Dendritic cell treated with granulocyte-macrophage colony-stimulating factor and Interleukin-4, amounts not matched to agents 40 ng/mL and 50 ng/mL, for 4 days (primary cell): ENCODE results near the gene TRIM16.
"Not testable (repeated sequence)": the region's sequence is repeated elsewhere in the genome, so short reads cannot be mapped to it uniquely, and the experiment has no call there.

Experiments used
- H3K27ac Mint-ChIP-seq: one replicate; pipeline ENCODE4 v1.8.0; 2022; ENCODE audit warnings: mild to moderate bottlenecking, mixed read lengths
- H3K27me3 Mint-ChIP-seq: one replicate; pipeline ENCODE4 v1.8.0; 2022; ENCODE audit warnings: mild to moderate bottlenecking, mixed read lengths
- H3K36me3 Mint-ChIP-seq: one replicate; pipeline ENCODE4 v1.8.0; 2022; ENCODE audit warnings: low read depth, mixed read lengths
- H3K4me1 Mint-ChIP-seq: one replicate; pipeline ENCODE4 v1.8.0; 2022; ENCODE audit warnings: low read depth, mixed read lengths
- H3K4me3 Mint-ChIP-seq: one replicate; pipeline ENCODE4 v1.8.0; 2022; ENCODE audit warnings: mild to moderate bottlenecking, moderate library complexity, mixed read lengths
- H3K9me3 Mint-ChIP-seq: one replicate; pipeline ENCODE4 v1.8.0; 2022; ENCODE audit warnings: mixed read lengths
- intact Hi-C: fragments of 100-400 bp; cut with micrococcal nuclease; formaldehyde crosslinking; loops from one replicate; pipeline ENCODE4 v1.15.0; 2022

The TRIM16 gene

GRCh38 chr17:15616828-15617227 is 67.3 kb downstream of the TRIM16 start:
- H3K9me3 Mint-ChIP-seq, H3K4me3 Mint-ChIP-seq, H3K27me3 Mint-ChIP-seq, H3K27ac Mint-ChIP-seq, H3K4me1 Mint-ChIP-seq, H3K36me3 Mint-ChIP-seq, intact Hi-C loops: not testable (repeated sequence)

DNA sequence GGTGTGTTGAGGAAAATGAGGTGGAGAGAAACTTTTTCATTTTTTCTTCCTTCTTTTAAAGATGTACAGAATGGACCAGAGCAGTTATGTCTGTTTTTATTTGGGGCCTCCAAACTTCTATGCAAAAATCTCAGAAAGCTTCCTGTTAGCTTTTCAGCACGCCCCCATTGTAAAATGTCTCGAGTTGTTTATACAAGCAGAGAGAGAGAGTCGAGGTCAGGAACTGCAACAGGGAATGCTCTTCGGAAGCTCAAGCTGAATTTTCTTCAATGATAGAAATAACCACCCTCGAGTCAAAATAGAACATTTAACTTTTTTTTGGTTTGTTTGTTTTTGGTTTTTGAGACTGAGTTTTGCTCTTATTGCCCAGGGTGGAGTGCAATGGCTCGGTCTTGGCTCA is 68.3 kb downstream of the TRIM16 start:
- H3K4me1 Mint-ChIP-seq, H3K9me3 Mint-ChIP-seq, intact Hi-C loops, H3K27me3 Mint-ChIP-seq, H3K27ac Mint-ChIP-seq, H3K4me3 Mint-ChIP-seq, H3K36me3 Mint-ChIP-seq: not testable (repeated sequence)

DNA sequence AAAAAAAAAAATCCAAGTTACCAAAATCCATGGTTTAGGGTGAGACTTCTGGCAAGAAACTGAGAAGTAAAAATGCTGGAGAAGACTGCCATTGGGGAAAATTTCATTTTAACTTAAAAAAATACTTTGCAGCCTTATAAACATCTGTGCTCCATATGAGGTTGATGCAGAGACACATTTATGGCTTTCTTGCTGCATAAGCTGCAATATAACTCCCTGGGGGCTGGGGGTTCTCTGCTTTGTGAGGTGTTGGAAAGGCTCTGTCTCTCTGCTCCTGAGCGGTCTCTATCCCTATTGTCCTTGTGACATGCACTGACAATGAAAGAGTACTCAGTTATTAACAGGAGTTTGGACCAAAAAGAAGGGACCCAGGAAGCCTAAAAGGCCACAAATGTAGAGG is 71.0 kb downstream of the TRIM16 start:
- H3K4me3 Mint-ChIP-seq, H3K27me3 Mint-ChIP-seq, H3K4me1 Mint-ChIP-seq, intact Hi-C loops, H3K9me3 Mint-ChIP-seq, H3K36me3 Mint-ChIP-seq, H3K27ac Mint-ChIP-seq: not testable (repeated sequence)

DNA sequence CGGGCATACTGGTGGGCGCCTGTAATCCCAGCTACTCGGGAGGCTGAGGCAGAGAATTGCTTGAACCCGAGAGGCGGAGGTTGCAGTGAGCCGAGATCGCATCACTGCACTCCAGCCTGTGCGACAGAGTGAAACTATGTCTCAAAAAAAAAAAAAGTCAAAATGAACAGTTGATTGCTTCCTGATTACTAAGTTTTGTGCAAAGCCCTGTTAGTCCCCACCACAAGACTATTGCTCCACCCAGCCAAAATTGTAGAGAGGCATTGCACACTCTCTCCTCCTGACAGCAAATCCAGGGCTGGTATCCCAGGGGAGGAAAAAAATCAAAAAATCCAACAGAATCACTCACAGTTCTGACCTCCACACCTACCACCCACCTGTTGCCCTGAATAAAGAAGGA is 91.2 kb downstream of the TRIM16 start:
- not testable (repeated sequence) for H3K36me3 Mint-ChIP-seq
- H3K27me3 Mint-ChIP-seq, result peaks cover 29% of the 10 kb centered on the region

DNA sequence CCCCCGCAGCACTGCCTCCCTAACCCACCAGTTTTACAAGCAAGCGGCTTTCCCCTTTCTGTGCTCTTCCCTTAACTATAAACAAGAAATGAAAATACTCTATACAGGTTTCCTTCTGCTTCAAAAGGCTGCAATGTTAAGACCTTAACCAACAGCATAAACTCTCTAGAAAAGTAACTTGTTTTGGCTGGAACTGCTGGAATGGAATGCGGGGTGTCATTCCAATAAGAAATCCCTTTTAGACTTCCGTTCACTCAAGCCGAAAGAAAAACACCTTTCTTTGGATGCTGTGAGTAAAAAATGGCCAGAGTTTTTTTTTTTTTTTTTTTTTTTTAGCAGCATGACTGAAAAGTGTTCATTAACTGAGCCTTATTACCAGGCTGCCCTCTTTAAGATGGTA is 92.1 kb downstream of the TRIM16 start:
- H3K27ac Mint-ChIP-seq, H3K36me3 Mint-ChIP-seq, intact Hi-C loops, H3K4me3 Mint-ChIP-seq, H3K9me3 Mint-ChIP-seq: not testable (repeated sequence)
- H3K27me3 Mint-ChIP-seq, result peaks cover 32% of the 10 kb centered on the region
- H3K4me1 Mint-ChIP-seq, result peaks cover 11% of the 10 kb centered on the region

More for the DNA sequence above, 91.2 kb downstream of the TRIM16 start:
- H3K4me3 Mint-ChIP-seq, H3K27ac Mint-ChIP-seq, H3K9me3 Mint-ChIP-seq, intact Hi-C loops: not testable (repeated sequence)
- peaks cover 11% of the 10 kb centered on the region for H3K4me1 Mint-ChIP-seq

GRCh38 chr17:15590844-15591243 is 93.3 kb downstream of the TRIM16 start:
- H3K9me3 Mint-ChIP-seq, H3K36me3 Mint-ChIP-seq, intact Hi-C loops, H3K4me3 Mint-ChIP-seq, H3K27ac Mint-ChIP-seq: not testable (repeated sequence)
- H3K4me1 Mint-ChIP-seq, result peaks cover 11% of the 10 kb centered on the region
- peaks cover 39% of the 10 kb centered on the region for H3K27me3 Mint-ChIP-seq

DNA sequence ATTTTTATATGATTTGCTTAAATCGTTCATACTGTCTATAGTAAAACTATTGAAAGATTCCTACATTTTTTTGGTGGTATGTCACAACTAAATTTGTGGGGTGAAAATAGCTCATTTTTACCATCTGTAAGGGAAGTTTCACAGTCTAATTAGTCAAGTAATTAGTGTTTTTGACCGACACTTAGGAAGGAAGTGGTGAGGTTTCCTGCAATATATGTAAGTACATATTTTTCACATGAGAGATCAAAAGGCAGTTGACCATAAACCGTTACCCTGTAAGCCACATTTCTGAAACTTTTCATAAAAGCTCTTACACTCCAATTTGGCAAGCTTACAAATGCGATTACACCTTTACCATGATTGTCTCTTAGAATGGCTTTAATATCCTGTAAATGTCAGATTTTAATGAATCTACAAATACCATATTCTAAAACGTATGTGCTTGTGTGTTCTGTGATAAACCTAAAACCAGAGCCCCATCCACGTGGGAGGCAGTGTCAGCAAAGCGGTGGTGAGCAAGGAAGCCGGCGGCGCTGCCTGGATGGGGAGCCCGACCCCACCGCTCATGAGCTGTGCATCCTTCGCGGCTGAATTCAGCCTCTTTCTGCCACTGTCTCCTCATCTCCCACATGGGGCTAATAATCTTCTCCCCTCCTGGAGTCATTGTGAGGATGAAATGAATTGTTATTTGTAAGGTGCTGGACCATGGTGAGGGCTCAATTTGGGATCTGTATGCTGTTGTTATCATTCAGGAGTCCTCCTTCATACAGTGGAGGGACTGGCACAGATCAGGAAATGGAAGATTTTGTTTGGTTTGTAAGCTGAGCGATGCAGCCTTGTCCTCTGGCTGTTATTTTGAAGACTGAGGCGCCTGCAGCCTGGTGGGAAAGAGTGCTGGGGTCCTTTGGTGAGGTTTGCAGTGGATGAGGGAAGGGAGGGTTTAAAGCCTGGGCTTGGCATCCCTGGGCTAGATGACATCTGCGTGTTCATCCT is 94.3 kb downstream of the TRIM16 start:
- H3K27ac Mint-ChIP-seq, H3K36me3 Mint-ChIP-seq, H3K9me3 Mint-ChIP-seq, H3K4me3 Mint-ChIP-seq, intact Hi-C loops: not testable (repeated sequence)
- Mint-ChIP-seq H3K4me1 (peaks cover 11% of the 10 kb centered on the region), H3K27me3 (peaks cover 39% of the 10 kb centered on the region)

DNA sequence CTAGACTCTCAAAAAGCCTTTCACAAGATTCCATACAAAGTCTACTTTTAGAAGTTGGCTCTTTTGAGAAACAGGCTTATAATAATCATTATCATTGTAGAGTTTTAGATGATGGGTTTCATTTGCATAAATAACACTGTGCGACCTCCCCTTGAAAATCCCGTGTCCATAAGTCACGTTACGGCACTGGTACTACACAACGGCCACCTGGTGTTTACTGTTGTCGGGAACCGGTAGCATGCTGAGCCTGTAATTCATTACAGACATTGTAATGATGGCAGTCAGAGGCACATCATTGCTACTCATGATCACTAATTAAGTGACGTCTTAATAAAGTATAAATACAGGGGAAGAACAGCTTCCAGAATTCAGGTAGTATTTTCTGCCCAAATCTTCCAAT is 96.1 kb downstream of the TRIM16 start:
- H3K4me3 Mint-ChIP-seq, intact Hi-C loops, H3K9me3 Mint-ChIP-seq, H3K4me1 Mint-ChIP-seq, H3K27ac Mint-ChIP-seq, H3K36me3 Mint-ChIP-seq: not testable (repeated sequence)
- peaks cover 39% of the 10 kb centered on the region for H3K27me3 Mint-ChIP-seq

DNA sequence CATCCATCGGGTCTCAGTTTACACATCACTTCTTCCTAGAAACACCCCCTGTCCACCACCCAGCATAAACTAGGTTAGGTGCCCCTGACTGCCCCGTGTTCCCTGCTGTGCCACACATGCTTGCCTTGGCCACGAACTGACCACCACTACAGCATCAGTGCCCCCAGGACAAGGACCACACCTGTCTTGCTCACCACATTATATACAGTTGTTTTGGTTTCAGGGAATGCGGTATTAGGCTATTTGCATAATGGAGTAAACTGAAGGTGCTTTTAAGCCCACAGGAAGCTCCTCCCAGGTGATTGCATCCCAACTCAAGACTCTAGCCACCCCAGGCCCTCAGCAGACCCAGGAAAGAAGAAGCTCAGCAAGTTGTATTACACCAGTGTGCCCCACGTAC is 100.8 kb downstream of the TRIM16 start:
- H3K36me3 Mint-ChIP-seq, H3K4me1 Mint-ChIP-seq, H3K4me3 Mint-ChIP-seq, H3K9me3 Mint-ChIP-seq, intact Hi-C loops, H3K27ac Mint-ChIP-seq: not testable (repeated sequence)
- peaks cover 19% of the 10 kb centered on the region for H3K27me3 Mint-ChIP-seq

DNA sequence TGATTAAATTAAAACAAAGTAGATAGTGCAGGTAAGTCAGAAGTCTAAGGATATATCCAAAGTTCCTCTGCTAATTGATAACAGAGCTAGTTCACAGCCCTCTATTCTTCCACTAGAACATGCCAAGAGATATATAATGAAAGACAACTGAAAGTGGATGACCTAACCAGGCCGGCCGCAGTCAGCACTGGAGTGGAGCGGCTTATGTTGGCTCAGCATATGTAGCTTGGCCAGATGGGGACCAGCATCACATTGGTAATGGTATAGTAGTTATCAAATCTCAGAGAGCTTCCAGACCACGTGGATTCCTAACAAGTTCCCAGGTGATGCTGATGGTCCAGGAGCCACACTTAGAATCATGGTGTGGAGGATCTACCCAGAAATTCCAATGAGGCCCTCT is 102.6 kb downstream of the TRIM16 start:
- H3K4me3 Mint-ChIP-seq, H3K36me3 Mint-ChIP-seq, H3K27me3 Mint-ChIP-seq, H3K27ac Mint-ChIP-seq, H3K4me1 Mint-ChIP-seq, intact Hi-C loops, H3K9me3 Mint-ChIP-seq: not testable (repeated sequence)
